Limb (tissue), 2 donors: ENCODE measurements around the gene SUPV3L1.
"Not testable (repeated sequence)": the region's sequence is repeated elsewhere in the genome, so short reads cannot be mapped to it uniquely, and the experiment has no call there.

Experiments
- DNase-seq, 2 donors: peaks; one replicate each; pipeline ENCODE4 v3.0.0-alpha.2; 2016; ENCODE audit errors: extremely low spot score in 2 of 2

The SUPV3L1 gene

GRCh38 chr10:69230128-69230527, 50.1 kb downstream of the SUPV3L1 start:
- DNase-seq, result no peak

DNA sequence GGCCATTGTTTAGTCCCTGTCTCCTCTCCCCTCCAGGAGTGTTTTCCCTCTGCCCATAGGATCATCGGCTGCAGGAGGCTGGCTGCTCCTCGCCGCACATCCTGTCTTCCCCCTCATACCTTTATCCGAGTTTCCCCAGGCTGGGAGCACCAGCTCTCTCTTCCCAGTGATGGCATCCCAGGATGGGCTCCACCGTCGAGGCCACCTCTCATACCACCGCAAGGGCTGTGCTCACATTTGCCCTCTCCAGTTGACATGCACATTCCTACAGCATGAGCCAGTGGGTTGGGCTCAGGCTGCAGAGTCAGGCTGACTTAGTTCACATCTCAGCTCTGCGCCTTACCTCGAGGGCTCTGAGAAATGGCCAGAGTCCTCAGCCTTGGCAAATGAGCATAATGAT, 52.2 kb downstream of the SUPV3L1 start:
- DNase-seq, result no peak

GRCh38 chr10:69232736-69233480, 52.9 kb downstream of the SUPV3L1 start:
- DNase-seq, result no peak

- DNase-seq, result no peak
Measured at GRCh38 chr10:69234447-69234846, 54.4 kb downstream of the SUPV3L1 start.

- DNase-seq, result peak; percentile 80 to 94
Measured at GRCh38 chr10:69237528-69238159, 57.6 kb downstream of the SUPV3L1 start.

- DNase-seq, result no peak
Measured at GRCh38 chr10:69239136-69239535, 59.1 kb downstream of the SUPV3L1 start.

- no peak for DNase-seq
Measured at GRCh38 chr10:69239816-69240434, 59.9 kb downstream of the SUPV3L1 start.

DNA sequence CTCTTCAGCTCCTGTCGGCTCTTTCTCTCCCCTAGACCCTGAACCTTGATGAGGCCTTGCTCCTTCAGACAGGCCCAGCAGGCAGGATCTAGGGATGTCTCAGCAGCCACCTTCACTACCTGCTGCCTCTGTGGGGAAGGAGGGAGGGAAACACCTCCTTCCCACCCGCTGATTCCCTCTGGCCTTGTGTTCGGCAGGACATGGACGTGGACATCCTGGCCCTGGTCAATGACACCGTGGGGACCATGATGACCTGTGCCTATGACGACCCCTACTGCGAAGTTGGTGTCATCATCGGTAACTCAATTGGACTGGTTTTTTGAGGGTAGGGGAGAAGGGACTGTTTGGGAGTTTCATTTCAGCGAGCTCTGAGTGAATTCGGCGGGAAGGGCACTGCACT, 60.4 kb downstream of the SUPV3L1 start:
- no peak for DNase-seq

GRCh38 chr10:69241575-69241974, 61.5 kb downstream of the SUPV3L1 start:
- DNase-seq, result no peak

DNA sequence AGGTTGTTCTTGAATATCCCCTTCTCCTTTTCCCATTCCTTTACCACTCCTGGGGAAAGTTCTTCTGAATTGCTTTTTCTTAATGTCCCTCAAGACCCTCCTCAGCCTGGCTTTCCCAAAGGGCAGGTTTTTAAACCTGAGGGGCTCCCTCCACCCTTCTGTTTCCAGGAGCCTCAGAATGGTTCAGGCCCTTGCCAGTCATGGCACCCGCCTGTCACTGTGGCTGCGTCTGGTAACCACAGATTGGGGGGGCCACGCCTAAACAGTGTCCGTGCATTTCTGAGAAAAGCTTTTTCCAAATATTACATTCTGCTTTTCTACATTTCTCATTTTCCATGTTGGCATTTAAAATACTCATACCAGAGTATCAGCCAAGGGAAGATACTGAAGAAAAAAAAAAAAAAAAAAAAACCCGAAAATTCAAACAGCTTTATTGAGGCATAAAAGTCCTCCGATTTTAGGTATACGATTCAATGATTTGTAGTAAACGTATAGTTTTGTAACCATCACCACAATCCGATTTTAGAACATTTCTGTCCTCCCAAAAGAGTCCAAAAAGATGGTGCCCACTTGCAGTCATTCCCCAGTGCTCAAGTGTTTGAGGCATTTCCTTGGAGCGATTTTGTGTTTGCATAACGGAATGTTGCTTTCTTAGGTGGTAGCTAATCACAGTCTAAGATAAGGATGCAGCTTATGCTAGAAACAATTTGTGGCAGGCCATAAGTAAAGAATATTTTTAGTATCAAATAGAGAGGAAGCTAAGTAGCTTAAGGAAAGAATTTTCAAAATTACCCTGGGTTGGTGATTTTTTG, 62.2 kb downstream of the SUPV3L1 start:
- no peak for DNase-seq

- DNase-seq, result no peak
Measured at GRCh38 chr10:69242852-69243212, 62.8 kb downstream of the SUPV3L1 start.

DNA sequence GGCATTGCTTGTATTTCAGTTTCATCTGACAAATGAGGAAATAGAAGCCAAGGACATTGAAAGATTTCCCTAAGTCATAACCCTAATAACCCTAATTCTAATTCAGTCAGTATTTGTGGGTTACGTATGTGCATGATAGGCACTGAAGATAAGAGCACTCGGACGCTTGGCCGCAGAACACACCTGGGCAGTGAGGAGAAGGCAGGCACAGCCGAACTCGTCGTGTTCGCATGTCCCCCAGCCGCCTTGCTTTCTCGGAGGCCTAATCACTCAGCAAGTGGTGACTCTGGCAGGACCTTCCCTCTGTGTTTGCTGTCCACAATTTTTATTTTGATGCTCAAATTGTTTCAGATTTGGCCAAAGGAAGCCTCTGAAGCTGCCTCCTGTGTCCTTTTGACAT, 63.8 kb downstream of the SUPV3L1 start:
- no peak for DNase-seq

DNA sequence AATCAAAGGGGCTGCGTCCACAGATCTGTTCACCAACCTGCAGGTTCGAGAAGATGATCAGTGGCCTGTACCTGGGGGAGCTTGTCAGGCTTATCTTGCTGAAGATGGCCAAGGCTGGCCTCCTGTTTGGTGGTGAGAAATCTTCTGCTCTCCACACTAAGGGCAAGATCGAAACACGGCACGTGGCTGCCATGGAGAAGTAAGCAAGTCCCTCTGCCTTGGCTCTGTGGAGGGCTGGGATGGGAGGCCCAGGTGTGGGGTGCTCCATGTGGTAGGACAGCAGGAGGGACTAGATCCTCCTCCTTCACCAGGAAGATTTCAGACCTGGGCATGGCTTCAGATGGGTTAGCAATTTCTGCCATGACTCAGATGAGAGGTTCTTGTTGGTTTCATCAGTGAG, 66.0 kb downstream of the SUPV3L1 start:
- no peak for DNase-seq

GRCh38 chr10:69246581-69247312, 66.7 kb downstream of the SUPV3L1 start:
- DNase-seq, result no peak

DNA sequence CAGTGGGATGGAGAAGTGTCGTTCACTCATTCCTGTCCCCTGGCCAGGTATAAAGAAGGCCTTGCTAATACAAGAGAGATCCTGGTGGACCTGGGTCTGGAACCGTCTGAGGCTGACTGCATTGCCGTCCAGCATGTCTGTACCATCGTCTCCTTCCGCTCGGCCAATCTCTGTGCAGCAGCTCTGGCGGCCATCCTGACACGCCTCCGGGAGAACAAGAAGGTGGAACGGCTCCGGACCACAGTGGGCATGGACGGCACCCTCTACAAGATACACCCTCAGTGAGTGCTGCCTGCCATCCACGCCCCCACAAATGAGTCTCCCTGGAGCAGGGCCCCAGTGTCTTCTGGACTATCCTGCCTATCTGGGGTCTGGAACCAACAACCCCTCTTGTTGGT, 67.3 kb downstream of the SUPV3L1 start:
- DNase-seq, result no peak

GRCh38 chr10:69248117-69248730, 68.2 kb downstream of the SUPV3L1 start:
- no peak for DNase-seq

DNA sequence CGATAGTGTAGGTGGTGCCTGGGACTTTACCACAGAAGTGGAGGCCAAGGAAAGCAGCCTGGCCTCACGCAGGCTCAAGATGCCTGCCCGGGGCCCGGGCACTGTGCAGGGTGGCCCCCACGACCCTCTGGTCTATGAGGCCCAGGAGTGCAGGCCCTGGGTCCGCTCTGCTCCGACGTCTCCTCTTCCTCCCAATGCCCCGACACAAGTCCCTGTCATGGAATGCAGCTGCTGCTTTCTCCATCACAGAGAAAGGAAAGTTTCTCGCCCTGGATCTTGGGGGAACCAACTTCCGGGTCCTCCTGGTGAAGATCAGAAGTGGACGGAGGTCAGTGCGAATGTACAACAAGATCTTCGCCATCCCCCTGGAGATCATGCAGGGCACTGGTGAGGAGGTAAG, 70.0 kb downstream of the SUPV3L1 start:
- DNase-seq, result no peak

- DNase-seq, result not testable (repeated sequence)
Measured at GRCh38 chr10:69251417-69251816, 71.4 kb downstream of the SUPV3L1 start.

GRCh38 chr10:69253171-69253570, 73.1 kb downstream of the SUPV3L1 start:
- no peak for DNase-seq

GRCh38 chr10:69254877-69255276, 74.8 kb downstream of the SUPV3L1 start:
- DNase-seq, result no peak
